Measurements from ENCODE around the gene OR6C2.

Gene OR6C2

DNA sequence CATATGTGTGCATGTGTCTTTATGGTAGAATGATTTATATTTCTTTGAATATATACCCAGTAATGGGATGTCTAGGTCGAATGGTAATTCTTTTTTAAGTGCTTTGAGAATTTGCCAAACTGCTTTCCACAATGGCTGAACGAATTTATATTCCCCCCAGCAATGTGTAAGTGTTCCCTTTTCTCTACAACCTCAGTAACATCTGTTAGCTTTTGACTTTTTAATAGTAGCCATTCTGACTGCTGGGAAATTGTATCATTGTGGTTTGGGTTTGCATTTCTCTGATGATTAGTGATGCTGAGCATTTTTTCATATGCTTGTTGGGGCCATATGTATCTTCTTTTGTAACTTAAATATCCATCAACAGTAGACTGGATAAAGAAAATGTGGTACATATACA, 57.7 kb downstream of the OR6C2 start:
- H3K36me3 ChIP-seq (ENCODE audit: control insufficient read depth, insufficient read depth, low read length) = no peaks in the 10 kb centered on the region
- TF ChIP-seq, protein P1, sequence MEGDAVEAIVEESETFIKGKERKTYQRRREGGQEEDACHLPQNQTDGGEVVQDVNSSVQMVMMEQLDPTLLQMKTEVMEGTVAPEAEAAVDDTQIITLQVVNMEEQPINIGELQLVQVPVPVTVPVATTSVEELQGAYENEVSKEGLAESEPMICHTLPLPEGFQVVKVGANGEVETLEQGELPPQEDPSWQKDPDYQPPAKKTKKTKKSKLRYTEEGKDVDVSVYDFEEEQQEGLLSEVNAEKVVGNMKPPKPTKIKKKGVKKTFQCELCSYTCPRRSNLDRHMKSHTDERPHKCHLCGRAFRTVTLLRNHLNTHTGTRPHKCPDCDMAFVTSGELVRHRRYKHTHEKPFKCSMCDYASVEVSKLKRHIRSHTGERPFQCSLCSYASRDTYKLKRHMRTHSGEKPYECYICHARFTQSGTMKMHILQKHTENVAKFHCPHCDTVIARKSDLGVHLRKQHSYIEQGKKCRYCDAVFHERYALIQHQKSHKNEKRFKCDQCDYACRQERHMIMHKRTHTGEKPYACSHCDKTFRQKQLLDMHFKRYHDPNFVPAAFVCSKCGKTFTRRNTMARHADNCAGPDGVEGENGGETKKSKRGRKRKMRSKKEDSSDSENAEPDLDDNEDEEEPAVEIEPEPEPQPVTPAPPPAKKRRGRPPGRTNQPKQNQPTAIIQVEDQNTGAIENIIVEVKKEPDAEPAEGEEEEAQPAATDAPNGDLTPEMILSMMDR (IDR thresholded peaks at IDR 0.05; ENCODE audit: insufficient read depth, low read length, poor library complexity, severe bottlenecking) = no peak

More for the DNA sequence above, 57.7 kb downstream of the OR6C2 start:
- no peaks in the 10 kb centered on the region; the same call in 1 of the 2 replicates for H3K27me3 ChIP-seq (replicated peaks; ENCODE audit: control insufficient read depth, insufficient read depth, low read length)
- DNase-seq (ENCODE audit: extremely low read depth, insufficient read length) = no peak
- H3K4me3 ChIP-seq (replicated peaks; ENCODE audit: low read depth, low read length) = no peak overlapping the region

Data from GM06990 (cell line).